B cell (primary cell): Measurements from ENCODE around the gene PDS5A. TPM values are rescaled to one million over a fixed set of nuclear protein-coding genes. Genes with fewer than 3 reads are reported as not detected.
A peak's percentile ranks its signal among the peaks of the same experiment; 100 is the strongest.

Source experiments
- ATAC-seq: fragments of 200-7000 bp; cut with Tn5 transposase; one replicate; pipeline ENCODE4 v1.10.0; 2021; ENCODE audit warnings: low read depth, mild to moderate bottlenecking, moderate number of reproducible peaks, moderate library complexity
- CTCF ChIA-PET: fragments of 350-600 bp; sonication (Branson Sonifier 250); formaldehyde crosslinking; loops from one replicate; lab custom pipeline; 2021; ENCODE audit warnings: antibody characterized with exemption, inconsistent platforms; lab: Charles Lee
- POLR2A ChIA-PET: fragments of 350-600 bp; sonication (Branson Sonifier 250); formaldehyde crosslinking; loops from one replicate; lab custom pipeline; 2021; ENCODE audit warnings: antibody characterized with exemption; lab: Charles Lee
- DNase-seq: peaks from one replicate; pipeline ENCODE4 v3.0.0; 2013
- H2AFZ ChIP-seq: 2 replicates; pipeline ENCODE4 v1.6.1; 2012; ENCODE audit warnings: mild to moderate bottlenecking, low read depth, low read length; ENCODE audit not compliant: insufficient read depth, poor library complexity, severe bottlenecking
- H3K27ac ChIP-seq, 2 donors: 1 replicate in 1 of 2; 2 replicates in 1 of 2; pipeline ENCODE4 v1.5.1; 2012 to 2013; ENCODE audit warnings: low read length in 2 of 2, mild to moderate bottlenecking in 2 of 2, moderate library complexity in 1 of 2
- H3K27me3 ChIP-seq, 4 experiments: fragments of 200-600 bp in 1 of 4; sonication (generic) in 1 of 4; replicated peaks in 1 of 4; 1 replicate in 2 of 4; 2 replicates in 2 of 4; pipeline versions ENCODE4 v1.6.1 to v1.7.0; 2013 to 2016; ENCODE audit warnings: low read length in 3 of 4, mild to moderate bottlenecking in 2 of 4, mixed read lengths in 1 of 4, moderate library complexity in 1 of 4; ENCODE audit not compliant: insufficient read depth in 4 of 4, control insufficient read depth in 3 of 4; ENCODE audit errors: control extremely low read depth in 1 of 4
- H3K36me3 ChIP-seq, 2 experiments: replicated peaks in 1 of 2; 1 replicate in 1 of 2; 2 replicates in 1 of 2; pipeline versions ENCODE4 v1.6.1 to v1.7.1; 2013; ENCODE audit warnings: low read length in 1 of 2; ENCODE audit not compliant: insufficient read depth in 2 of 2, control insufficient read depth in 1 of 2; ENCODE audit errors: control extremely low read depth in 1 of 2, extremely low read depth in 1 of 2
- H3K4me1 ChIP-seq, 2 donors: fragments of 200-600 bp in 1 of 2; sonication (generic) in 1 of 2; 1 replicate in 1 of 2; 2 replicates in 1 of 2; pipeline versions ENCODE4 v1.5.1 to v1.6.1; 2013 to 2017; ENCODE audit warnings: low read length in 2 of 2; ENCODE audit not compliant: control insufficient read depth in 2 of 2, insufficient read depth in 2 of 2
- H3K4me2 ChIP-seq: replicated peaks from 2 replicates; pipeline ENCODE3; 2012; ENCODE audit warnings: mild to moderate bottlenecking, low read depth, low read length; ENCODE audit not compliant: poor library complexity, severe bottlenecking
- H3K4me3 ChIP-seq, 5 experiments: fragments of 200-600 bp in 1 of 5; sonication (generic) in 1 of 5; 1 replicate in 3 of 5; 2 replicates in 2 of 5; pipeline versions ENCODE4 v1.5.1 to v1.7.0; 2011 to 2016; ENCODE audit warnings: low read length in 4 of 5, mild to moderate bottlenecking in 4 of 5, low read depth in 2 of 5, control low read depth in 1 of 5, moderate library complexity in 1 of 5; ENCODE audit not compliant: insufficient read depth in 1 of 5; ENCODE audit errors: control extremely low read depth in 1 of 5, extremely low read depth in 1 of 5
- H3K79me2 ChIP-seq: fragments of 200-600 bp; sonication (generic); one replicate; pipeline ENCODE4 v1.6.0; 2016; ENCODE audit warnings: low read length; ENCODE audit not compliant: control insufficient read depth, insufficient read depth
- H3K9ac ChIP-seq: fragments of 200-600 bp; sonication (generic); 2 replicates; pipeline ENCODE4 v1.6.1; 2017; ENCODE audit warnings: mild to moderate bottlenecking, low read length, moderate library complexity
- H3K9me3 ChIP-seq, 3 donors: one replicate each; pipeline versions ENCODE4 v1.6.1 to v1.7.1; 2013; ENCODE audit warnings: low read length in 2 of 3; ENCODE audit not compliant: control insufficient read depth in 2 of 3, insufficient read depth in 1 of 3; ENCODE audit errors: control extremely low read depth in 1 of 3
- H4K20me1 ChIP-seq: 2 replicates; pipeline ENCODE4 v1.6.0; 2012; ENCODE audit warnings: mild to moderate bottlenecking, low read length; ENCODE audit not compliant: insufficient read depth, control insufficient read depth, poor library complexity, severe bottlenecking
- H3K27ac Mint-ChIP-seq: one replicate; pipeline ENCODE4 v1.8.0; 2021; ENCODE audit warnings: mixed read lengths
- H3K27me3 Mint-ChIP-seq: one replicate; pipeline ENCODE4 v1.8.0; 2021; ENCODE audit warnings: mixed read lengths
- H3K4me1 Mint-ChIP-seq: one replicate; pipeline ENCODE4 v1.8.0; 2021; ENCODE audit warnings: mixed read lengths
- H3K4me3 Mint-ChIP-seq: one replicate; pipeline ENCODE4 v1.8.0; 2021; ENCODE audit warnings: mixed read lengths
- H3K9me3 Mint-ChIP-seq: one replicate; pipeline ENCODE4 v1.8.0; 2022; ENCODE audit warnings: mixed read lengths; ENCODE audit not compliant: insufficient read depth
- EZH2 ChIP-seq: IDR thresholded peaks from 2 replicates; pipeline ENCODE4 v1.6.1; 2012; ENCODE audit warnings: borderline replicate concordance, low read depth, mild to moderate bottlenecking, moderate library complexity, low read length; ENCODE audit not compliant: insufficient read depth, poor library complexity, severe bottlenecking
- WGBS: methylation state at CpG from one replicate; pipeline ENCODE4 v1.1.5; 2013; ENCODE audit warnings: missing lambda C conversion rate; ENCODE audit not compliant: insufficient coverage; 5-methylcytosine and 5-hydroxymethylcytosine counted together
- intact Hi-C: fragments of 100-400 bp; cut with micrococcal nuclease; formaldehyde crosslinking; loops from one replicate; pipeline ENCODE4 v1.10.0; 2022
- polyA plus RNA-seq: library from polyadenylated mRNA; depleted of rRNA; stranded (reverse); fragments of >200 nt; gene quantifications from 2 replicates; pipeline ENCODE4 v1.2.3, GENCODE V29; 2012
- total RNA-seq, 2 donors: library from RNA; stranded (reverse); fragments of 120-200 nt in 1 of 2; gene quantifications; 1 replicate in 1 of 2; 2 replicates in 1 of 2; pipeline versions ENCODE4 v1.2.3 to v1.2.4, GENCODE V29; 2013 to 2022
- TF ChIP-seq, protein P1 (sequence below): fragments of 200-600 bp; IDR thresholded peaks from one replicate; pipeline ENCODE4 v1.8.0; 2022; ENCODE audit warnings: antibody characterized with exemption, mild to moderate bottlenecking

The PDS5A gene
- total and polyA plus RNA-seq, 2 donors (not counting 1 experiment from before 2014, with no cell fraction given): 19.4 to 111 TPM

DNA sequence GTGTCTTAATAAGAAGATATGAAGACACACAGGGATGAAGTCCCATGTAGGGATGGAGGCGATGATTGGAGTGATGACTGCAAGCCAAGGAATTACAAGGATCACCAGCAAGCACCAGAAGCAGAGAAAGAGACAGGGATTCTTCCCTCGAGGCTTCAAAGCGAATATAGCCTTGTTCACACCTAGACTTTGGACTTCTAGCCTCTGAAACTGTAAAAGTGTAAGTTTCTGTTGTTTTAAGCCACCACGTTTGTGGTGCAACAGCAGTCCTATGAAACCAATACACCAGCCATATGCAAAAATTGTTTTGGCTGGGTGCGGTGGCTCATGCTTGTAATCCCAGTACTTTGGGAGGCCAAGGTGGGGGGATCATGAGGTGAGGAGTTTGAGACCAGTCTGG is 9.8 kb upstream of the PDS5A start:
- H3K4me1 Mint-ChIP-seq: no peaks in the 10 kb centered on the region
- Histone ChIP-seq H3K9ac (no peak overlapping the region), H3K27ac (no peak overlapping the region), H4K20me1 (no peaks in the 10 kb centered on the region), H3K79me2 (no peaks in the 10 kb centered on the region), H3K27me3 (no peaks in the 10 kb centered on the region), H3K4me2 (no peak overlapping the region), H3K9me3 (no peaks in the 10 kb centered on the region), H2AFZ (no peak overlapping the region), H3K36me3 (no peaks in the 10 kb centered on the region), H3K4me3 (no peak overlapping the region), H3K4me1 (no peaks in the 10 kb centered on the region)
- intact Hi-C loops: no loop called here
- ChIA-PET CTCF (no interaction called here), POLR2A (no interaction called here)
- WGBS: 84% methylated on average over 3 of the region's 5 CpGs
- H3K4me3 Mint-ChIP-seq: no peak overlapping the region
- H3K27me3 Mint-ChIP-seq: no peaks in the 10 kb centered on the region
- ATAC-seq: no peak
- no peak for TF ChIP-seq EZH2
- TF ChIP-seq, protein P1, sequence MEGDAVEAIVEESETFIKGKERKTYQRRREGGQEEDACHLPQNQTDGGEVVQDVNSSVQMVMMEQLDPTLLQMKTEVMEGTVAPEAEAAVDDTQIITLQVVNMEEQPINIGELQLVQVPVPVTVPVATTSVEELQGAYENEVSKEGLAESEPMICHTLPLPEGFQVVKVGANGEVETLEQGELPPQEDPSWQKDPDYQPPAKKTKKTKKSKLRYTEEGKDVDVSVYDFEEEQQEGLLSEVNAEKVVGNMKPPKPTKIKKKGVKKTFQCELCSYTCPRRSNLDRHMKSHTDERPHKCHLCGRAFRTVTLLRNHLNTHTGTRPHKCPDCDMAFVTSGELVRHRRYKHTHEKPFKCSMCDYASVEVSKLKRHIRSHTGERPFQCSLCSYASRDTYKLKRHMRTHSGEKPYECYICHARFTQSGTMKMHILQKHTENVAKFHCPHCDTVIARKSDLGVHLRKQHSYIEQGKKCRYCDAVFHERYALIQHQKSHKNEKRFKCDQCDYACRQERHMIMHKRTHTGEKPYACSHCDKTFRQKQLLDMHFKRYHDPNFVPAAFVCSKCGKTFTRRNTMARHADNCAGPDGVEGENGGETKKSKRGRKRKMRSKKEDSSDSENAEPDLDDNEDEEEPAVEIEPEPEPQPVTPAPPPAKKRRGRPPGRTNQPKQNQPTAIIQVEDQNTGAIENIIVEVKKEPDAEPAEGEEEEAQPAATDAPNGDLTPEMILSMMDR: no peak
- no peaks in the 10 kb centered on the region for H3K9me3 Mint-ChIP-seq
- H3K27ac Mint-ChIP-seq: no peak overlapping the region
- no peak for DNase-seq

DNA sequence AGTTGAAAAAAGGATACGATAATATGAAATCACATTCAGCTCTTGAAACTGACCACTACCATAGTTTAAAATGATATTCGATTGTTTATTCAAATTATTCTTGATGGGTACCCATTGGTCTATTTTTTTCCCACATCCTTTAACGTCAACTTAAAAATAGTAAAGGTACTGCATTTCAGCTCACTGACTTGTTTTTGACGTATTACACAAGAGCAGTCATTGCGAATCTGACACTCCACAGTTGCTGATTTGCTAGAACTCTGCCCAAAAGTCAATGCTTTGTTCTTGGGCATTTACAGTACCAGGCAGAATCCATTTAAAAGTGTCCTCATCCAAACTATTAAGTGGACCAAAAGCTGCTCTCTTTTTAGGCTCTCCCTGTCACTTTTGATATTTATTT is 1.2 kb upstream of the PDS5A start:
- Mint-ChIP-seq H3K27ac (peak overlapping the region; percentile 6), H3K4me3 (peak overlapping the region; percentile 41)
- no peak for ATAC-seq

More for the DNA sequence above, 1.2 kb upstream of the PDS5A start:
- H3K27me3 ChIP-seq: no peaks in the 10 kb centered on the region
- H3K9ac ChIP-seq: no peak overlapping the region
- peaks cover 45% of the 10 kb centered on the region for H3K79me2 ChIP-seq
- 85% methylated on average over 3 of the region's 5 CpGs for WGBS
- POLR2A ChIA-PET: interaction anchor here (1.2 kb wide), 1 partner anchor 521 kb away, joined by 4 read pairs; the partner anchor contains the start of genes LIAS and RPL9
- H4K20me1 ChIP-seq: peaks cover 20% of the 10 kb centered on the region
- peak overlapping the region in 1 of 2 donors; percentile 45 for H3K27ac ChIP-seq
- H2AFZ ChIP-seq: peak overlapping the region; percentile 97
- DNase-seq: no peak
- intact Hi-C loops: loop anchor here (5.0 to 10.0 kb wide), 7 partner anchors 67 to 934 kb away; partner anchors contain the start of genes RFC1 and RHOH
- no peaks in the 10 kb centered on the region for H3K27me3 Mint-ChIP-seq
- H3K9me3 Mint-ChIP-seq: no peaks in the 10 kb centered on the region
- H3K4me3 ChIP-seq: no peak overlapping the region
- H3K36me3 ChIP-seq: peaks cover 3 to 10% of the 10 kb centered on the region in 2 experiments
- CTCF ChIA-PET: interaction anchor here (0.6 to 2.0 kb wide), 12 partner anchors 12 to 523 kb away, joined by 3 to 17 read pairs (median 4); partner anchors contain the start of genes LIAS, SMIM14 and UBE2K
- H3K4me1 ChIP-seq: peaks cover 11 to 15% of the 10 kb centered on the region in 2 donors
- H3K9me3 ChIP-seq: no peaks in the 10 kb centered on the region
- H3K4me1 Mint-ChIP-seq: peaks cover 23% of the 10 kb centered on the region
- H3K4me2 ChIP-seq: no peak overlapping the region
- no peak for TF ChIP-seq EZH2
- TF ChIP-seq, protein P1: no peak
